ENCODE results near the gene APPL2.

The APPL2 gene

DNA sequence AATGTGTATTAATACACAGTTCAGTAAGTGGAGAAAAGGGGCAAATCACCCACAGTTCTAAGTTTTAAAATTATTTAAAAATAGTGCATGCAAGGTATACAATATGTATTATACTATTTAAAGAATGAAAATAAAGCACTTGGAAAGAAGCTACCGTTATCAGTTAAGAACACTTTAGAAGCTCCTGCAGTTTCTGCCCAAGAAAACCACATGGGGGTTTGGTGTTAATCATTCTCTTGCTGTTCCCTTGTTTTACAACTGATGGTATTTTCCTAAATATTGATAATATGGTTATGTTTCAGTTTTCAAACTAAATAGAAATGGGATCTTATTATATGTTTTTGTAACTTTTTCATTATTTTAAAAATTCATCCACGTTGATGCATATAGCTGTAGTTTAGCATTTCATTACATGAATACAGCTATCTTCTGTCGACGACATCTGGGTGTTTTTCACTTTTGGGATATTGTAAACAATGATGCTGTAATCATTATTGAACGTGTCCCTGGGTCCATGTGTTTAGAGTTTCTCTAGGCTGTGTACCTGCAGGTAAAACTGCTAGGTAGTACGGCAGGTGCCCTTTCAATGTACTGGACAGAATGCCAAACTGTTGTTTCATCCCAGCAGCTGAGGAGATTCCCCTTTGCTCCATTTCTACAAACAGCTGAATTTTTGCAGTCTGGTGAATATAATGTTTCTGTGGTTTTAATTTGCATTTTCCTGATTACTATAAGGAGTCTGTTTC is 64.1 kb downstream of the APPL2 start:
- no peak overlapping the region for H2AFZ ChIP-seq (ENCODE audit: low read length)
- H3K4me2 ChIP-seq (ENCODE audit: insufficient read depth, low read length, poor library complexity, severe bottlenecking): no peak overlapping the region
- H3K9me3 ChIP-seq (replicated peaks in 1 of 2; ENCODE audit: control insufficient read depth in 2 of 2, insufficient read depth in 1 of 2, low read depth in 1 of 2, low read length in 2 of 2): no peaks in the 10 kb centered on the region
- H3K18ac ChIP-seq (ENCODE audit: low read length): no peak overlapping the region
- no peaks in the 10 kb centered on the region for H3K79me1 ChIP-seq (ENCODE audit: low read depth, low read length)
- no peak overlapping the region for H2BK5ac ChIP-seq (ENCODE audit: low read length)
- H3K9ac ChIP-seq (ENCODE audit: low read depth, low read length, poor library complexity): no peak overlapping the region
- no peak overlapping the region for H3K27ac ChIP-seq (replicated peaks; ENCODE audit: low read length)
- WGBS, 2 donors (ENCODE audit: extremely low coverage in 2 of 2, insufficient read length in 2 of 2, insufficient replicate concordance in 1 of 2): no CpG with 5 or more reads among the region's 6 CpGs
- H3K4me3 ChIP-seq (ENCODE audit: low read length in 2 of 2): no peak overlapping the region
- H2BK12ac ChIP-seq (ENCODE audit: low read length): no peak overlapping the region
- no peaks in the 10 kb centered on the region for H3K4me1 ChIP-seq (ENCODE audit: control insufficient read depth in 2 of 2, insufficient read depth in 1 of 2, low read depth in 1 of 2, low read length in 2 of 2)
- H4K8ac ChIP-seq (ENCODE audit: low read depth, low read length): no peak overlapping the region
- H2BK120ac ChIP-seq (ENCODE audit: low read depth, low read length): no peak overlapping the region
- H3K36me3 ChIP-seq (replicated peaks in 1 of 2; ENCODE audit: control insufficient read depth in 2 of 2, insufficient read depth in 2 of 2, low read length in 2 of 2): peaks cover 3 to 98% of the 10 kb centered on the region in 2 donors
- no peak overlapping the region for H3K14ac ChIP-seq (ENCODE audit: low read length)
- H4K91ac ChIP-seq (ENCODE audit: low read depth, low read length, poor library complexity): no peak overlapping the region
- H3K23ac ChIP-seq (ENCODE audit: low read depth, low read length, poor library complexity): no peak overlapping the region
- no peak overlapping the region for H3K4ac ChIP-seq (ENCODE audit: low read length)
- no peak overlapping the region for H2AK5ac ChIP-seq (ENCODE audit: low read depth, low read length)
- H2BK15ac ChIP-seq (ENCODE audit: low read length): no peak overlapping the region
- no peaks in the 10 kb centered on the region for H3K27me3 ChIP-seq (ENCODE audit: control insufficient read depth in 3 of 3, insufficient read depth in 3 of 3, low read depth in 1 of 3, low read length in 3 of 3)
- DNase-seq (ENCODE audit: low spot score): no peak

- no peak overlapping the region for H3K23ac ChIP-seq (ENCODE audit: low read depth, low read length, poor library complexity)
- H3K36me3 ChIP-seq (replicated peaks in 1 of 2; ENCODE audit: control insufficient read depth in 2 of 2, insufficient read depth in 2 of 2, low read length in 2 of 2): peaks cover 1 to 98% of the 10 kb centered on the region in 2 donors
- H3K27ac ChIP-seq (replicated peaks; ENCODE audit: low read length): no peak overlapping the region
- no peak overlapping the region for H2AFZ ChIP-seq (ENCODE audit: low read length)
- no peak overlapping the region for H3K18ac ChIP-seq (ENCODE audit: low read length)
- H2BK5ac ChIP-seq (ENCODE audit: low read length): no peak overlapping the region
- H3K9me3 ChIP-seq (replicated peaks in 1 of 2; ENCODE audit: control insufficient read depth in 2 of 2, insufficient read depth in 1 of 2, low read depth in 1 of 2, low read length in 2 of 2): no peaks in the 10 kb centered on the region
- no peak overlapping the region for H3K9ac ChIP-seq (ENCODE audit: low read depth, low read length, poor library complexity)
- H4K91ac ChIP-seq (ENCODE audit: low read depth, low read length, poor library complexity): no peak overlapping the region
- H2BK120ac ChIP-seq (ENCODE audit: low read depth, low read length): no peak overlapping the region
- no peak overlapping the region for H4K8ac ChIP-seq (ENCODE audit: low read depth, low read length)
- no peak for DNase-seq (ENCODE audit: low spot score)
- no peak overlapping the region for H3K4ac ChIP-seq (ENCODE audit: low read length)
- H3K14ac ChIP-seq (ENCODE audit: low read length): no peak overlapping the region
- H3K27me3 ChIP-seq (ENCODE audit: control insufficient read depth in 3 of 3, insufficient read depth in 3 of 3, low read depth in 1 of 3, low read length in 3 of 3): no peaks in the 10 kb centered on the region
- WGBS, 2 donors (ENCODE audit: extremely low coverage in 2 of 2, insufficient read length in 2 of 2, insufficient replicate concordance in 1 of 2): no CpG with 5 or more reads among the region's 3 CpGs
- H2AK5ac ChIP-seq (ENCODE audit: low read depth, low read length): no peak overlapping the region
- H3K4me2 ChIP-seq (ENCODE audit: insufficient read depth, low read length, poor library complexity, severe bottlenecking): no peak overlapping the region
- no peak overlapping the region for H3K4me3 ChIP-seq (ENCODE audit: low read length in 2 of 2)
- no peak overlapping the region for H2BK15ac ChIP-seq (ENCODE audit: low read length)
- no peaks in the 10 kb centered on the region for H3K4me1 ChIP-seq (ENCODE audit: control insufficient read depth in 2 of 2, insufficient read depth in 1 of 2, low read depth in 1 of 2, low read length in 2 of 2)
- H2BK12ac ChIP-seq (ENCODE audit: low read length): no peak overlapping the region
- no peaks in the 10 kb centered on the region for H3K79me1 ChIP-seq (ENCODE audit: low read depth, low read length)
Measured at GRCh38 chr12:105170139-105170538, 65.8 kb downstream of the APPL2 start.

DNA sequence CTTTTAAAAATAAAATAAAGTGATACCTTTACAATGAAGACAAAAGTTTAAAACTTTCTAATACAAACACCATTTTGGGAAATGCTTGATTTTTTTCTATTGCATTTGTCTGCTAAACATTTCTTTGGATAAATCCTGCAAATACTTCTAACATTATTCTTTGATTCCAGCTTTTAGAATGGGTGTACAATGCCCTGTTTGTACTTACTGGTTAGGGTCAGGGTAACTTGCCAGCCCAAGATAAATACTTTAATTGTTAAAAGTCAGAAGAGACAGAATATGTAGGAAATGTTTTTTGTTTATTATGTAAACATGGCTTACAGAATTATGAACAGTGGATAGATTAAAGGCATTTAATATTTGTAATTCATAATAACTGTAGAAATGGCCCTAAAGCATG is 68.0 kb downstream of the APPL2 start:
- Histone ChIP-seq H2AK5ac (ENCODE audit: low read depth, low read length) (no peak overlapping the region), H3K27me3 (ENCODE audit: control insufficient read depth in 3 of 3, insufficient read depth in 3 of 3, low read depth in 1 of 3, low read length in 3 of 3) (no peaks in the 10 kb centered on the region), H3K27ac (replicated peaks; ENCODE audit: low read length) (no peak overlapping the region), H2BK15ac (ENCODE audit: low read length) (no peak overlapping the region), H3K4me3 (ENCODE audit: low read length in 2 of 2) (no peak overlapping the region), H2AFZ (ENCODE audit: low read length) (no peak overlapping the region), H3K36me3 (replicated peaks in 1 of 2; ENCODE audit: control insufficient read depth in 2 of 2, insufficient read depth in 2 of 2, low read length in 2 of 2) (peaks cover 0 to 98% of the 10 kb centered on the region in 2 donors), H3K18ac (ENCODE audit: low read length) (no peak overlapping the region), H4K8ac (ENCODE audit: low read depth, low read length) (no peak overlapping the region), H3K4me1 (ENCODE audit: control insufficient read depth in 2 of 2, insufficient read depth in 1 of 2, low read depth in 1 of 2, low read length in 2 of 2) (no peaks in the 10 kb centered on the region), H3K79me1 (ENCODE audit: low read depth, low read length) (no peaks in the 10 kb centered on the region), H3K9me3 (replicated peaks in 1 of 2; ENCODE audit: control insufficient read depth in 2 of 2, insufficient read depth in 1 of 2, low read depth in 1 of 2, low read length in 2 of 2) (no peaks in the 10 kb centered on the region), H2BK5ac (ENCODE audit: low read length) (no peak overlapping the region), H3K4ac (ENCODE audit: low read length) (no peak overlapping the region), H4K91ac (ENCODE audit: low read depth, low read length, poor library complexity) (no peak overlapping the region), H3K9ac (ENCODE audit: low read depth, low read length, poor library complexity) (no peak overlapping the region), H2BK12ac (ENCODE audit: low read length) (no peak overlapping the region), H3K14ac (ENCODE audit: low read length) (no peak overlapping the region), H3K4me2 (ENCODE audit: insufficient read depth, low read length, poor library complexity, severe bottlenecking) (no peak overlapping the region), H2BK120ac (ENCODE audit: low read depth, low read length) (no peak overlapping the region), H3K23ac (ENCODE audit: low read depth, low read length, poor library complexity) (no peak overlapping the region)
- DNase-seq (ENCODE audit: low spot score): no peak

DNA sequence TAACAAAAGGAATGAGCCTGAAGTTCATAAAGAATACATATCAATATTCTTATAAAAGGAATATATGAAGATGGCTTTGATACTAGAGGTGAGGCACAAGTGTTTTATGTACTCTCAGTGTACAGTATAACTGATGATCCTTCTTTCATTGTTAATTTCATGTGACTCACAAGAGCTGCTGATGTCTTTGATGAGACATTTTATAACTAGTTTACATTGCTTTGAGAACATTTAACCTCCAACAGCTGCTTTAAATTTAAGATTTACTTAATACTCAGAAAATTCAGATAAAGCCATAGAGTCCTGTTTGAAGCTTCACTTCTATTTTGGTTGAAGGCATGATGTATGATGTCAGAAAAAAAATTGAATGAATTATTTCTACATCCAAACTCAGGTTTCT is 68.6 kb downstream of the APPL2 start:
- Histone ChIP-seq H4K91ac (ENCODE audit: low read depth, low read length, poor library complexity) (no peak overlapping the region), H3K4me1 (ENCODE audit: control insufficient read depth in 2 of 2, insufficient read depth in 1 of 2, low read depth in 1 of 2, low read length in 2 of 2) (no peaks in the 10 kb centered on the region), H2AFZ (ENCODE audit: low read length) (no peak overlapping the region), H3K36me3 (replicated peaks in 1 of 2; ENCODE audit: control insufficient read depth in 2 of 2, insufficient read depth in 2 of 2, low read length in 2 of 2) (peaks cover 0 to 98% of the 10 kb centered on the region in 2 donors), H3K23ac (ENCODE audit: low read depth, low read length, poor library complexity) (no peak overlapping the region), H3K9me3 (replicated peaks in 1 of 2; ENCODE audit: control insufficient read depth in 2 of 2, insufficient read depth in 1 of 2, low read depth in 1 of 2, low read length in 2 of 2) (no peaks in the 10 kb centered on the region), H3K27ac (replicated peaks; ENCODE audit: low read length) (no peak overlapping the region), H3K4me2 (ENCODE audit: insufficient read depth, low read length, poor library complexity, severe bottlenecking) (no peak overlapping the region), H3K18ac (ENCODE audit: low read length) (no peak overlapping the region), H3K4me3 (ENCODE audit: low read length in 2 of 2) (no peak overlapping the region), H3K27me3 (ENCODE audit: control insufficient read depth in 3 of 3, insufficient read depth in 3 of 3, low read depth in 1 of 3, low read length in 3 of 3) (no peaks in the 10 kb centered on the region), H3K79me1 (ENCODE audit: low read depth, low read length) (no peaks in the 10 kb centered on the region), H3K4ac (ENCODE audit: low read length) (no peak overlapping the region), H2BK5ac (ENCODE audit: low read length) (no peak overlapping the region), H2BK120ac (ENCODE audit: low read depth, low read length) (no peak overlapping the region), H2AK5ac (ENCODE audit: low read depth, low read length) (no peak overlapping the region), H2BK12ac (ENCODE audit: low read length) (no peak overlapping the region), H3K9ac (ENCODE audit: low read depth, low read length, poor library complexity) (no peak overlapping the region), H3K14ac (ENCODE audit: low read length) (no peak overlapping the region), H2BK15ac (ENCODE audit: low read length) (no peak overlapping the region), H4K8ac (ENCODE audit: low read depth, low read length) (no peak overlapping the region)
- no peak for DNase-seq (ENCODE audit: low spot score)

Data from neuronal stem cell (in vitro differentiated cells).